ENCODE measurements around the gene HK1.
"Not testable (repeated sequence)": the region's sequence is repeated elsewhere in the genome, so short reads cannot be mapped to it uniquely, and the experiment has no call there.

HK1 gene

DNA sequence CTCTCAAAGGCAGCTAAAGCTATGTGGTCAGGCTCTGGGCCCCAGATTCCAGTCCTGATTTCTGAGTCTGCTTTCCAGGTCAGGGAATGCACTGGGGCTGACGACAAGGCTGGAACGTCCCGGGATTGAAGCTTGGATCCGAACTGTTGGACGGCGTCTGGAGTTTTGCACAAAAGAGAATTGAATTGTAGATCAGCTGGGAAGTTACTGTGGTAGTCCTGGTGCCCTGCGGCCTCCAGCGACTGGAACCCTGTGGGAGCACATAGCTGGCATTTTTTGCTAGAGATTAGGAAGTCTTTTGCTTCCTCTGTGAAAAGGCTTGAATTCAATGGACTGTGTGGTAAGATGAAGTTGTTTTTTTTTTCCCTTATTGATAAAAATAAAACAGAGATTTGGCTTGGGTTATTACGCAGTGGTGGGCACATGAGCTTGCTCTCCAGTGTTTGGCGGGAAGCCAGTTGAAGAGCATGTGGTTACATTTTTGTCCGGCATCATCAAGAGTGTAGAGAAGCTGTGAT is at the start of gene HK1:
Gene HK1 (plus strand): TSS at position 51 of the 518 bp plus-strand sequence.
- DNase-seq (ENCODE audit: low read depth in 1 of 2, low spot score in 1 of 2) = no peak

- no peak for DNase-seq (ENCODE audit: low read depth in 1 of 2, low spot score in 1 of 2)
These were observed 48.7 kb upstream of the HK1 start for GRCh38 chr10:69229616-69229916.

DNA sequence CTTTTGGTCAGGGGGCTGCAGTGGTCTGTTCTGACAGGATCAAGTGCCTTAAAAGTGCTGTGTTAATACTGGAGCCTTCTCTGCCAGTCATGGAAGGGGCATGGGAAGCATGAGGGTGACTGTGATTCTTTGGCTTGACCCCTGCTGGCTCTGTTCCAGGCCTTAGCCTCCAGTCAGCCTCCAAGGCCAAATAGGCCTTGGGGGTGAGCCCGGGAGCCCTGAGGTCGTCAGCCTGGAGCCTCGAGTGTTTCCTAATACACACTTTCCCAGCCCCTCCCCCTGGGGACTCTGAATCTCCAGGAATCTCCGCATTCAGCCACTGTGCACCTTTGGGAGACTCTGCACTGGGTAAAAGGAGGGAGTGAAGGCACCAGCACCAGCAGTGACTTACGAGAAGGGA is 48.2 kb upstream of the HK1 start:
- DNase-seq (ENCODE audit: low read depth in 1 of 2, low spot score in 1 of 2) = no peak

DNA sequence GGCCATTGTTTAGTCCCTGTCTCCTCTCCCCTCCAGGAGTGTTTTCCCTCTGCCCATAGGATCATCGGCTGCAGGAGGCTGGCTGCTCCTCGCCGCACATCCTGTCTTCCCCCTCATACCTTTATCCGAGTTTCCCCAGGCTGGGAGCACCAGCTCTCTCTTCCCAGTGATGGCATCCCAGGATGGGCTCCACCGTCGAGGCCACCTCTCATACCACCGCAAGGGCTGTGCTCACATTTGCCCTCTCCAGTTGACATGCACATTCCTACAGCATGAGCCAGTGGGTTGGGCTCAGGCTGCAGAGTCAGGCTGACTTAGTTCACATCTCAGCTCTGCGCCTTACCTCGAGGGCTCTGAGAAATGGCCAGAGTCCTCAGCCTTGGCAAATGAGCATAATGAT is 46.0 kb upstream of the HK1 start:
- DNase-seq (ENCODE audit: low read depth in 1 of 2, low spot score in 1 of 2) = no peak

- DNase-seq (ENCODE audit: low read depth in 1 of 2, low spot score in 1 of 2) = no peak
These were observed 45.4 kb upstream of the HK1 start for GRCh38 chr10:69232736-69233480.

GRCh38 chr10:69234447-69234846 is 43.8 kb upstream of the HK1 start:
- DNase-seq (ENCODE audit: low read depth in 1 of 2, low spot score in 1 of 2) = no peak

- DNase-seq (ENCODE audit: low read depth in 1 of 2, low spot score in 1 of 2) = peak; percentile 72 to 88
These were observed 40.7 kb upstream of the HK1 start for GRCh38 chr10:69237528-69238159.

- DNase-seq (ENCODE audit: low read depth in 1 of 2, low spot score in 1 of 2) = no peak
These were observed 39.2 kb upstream of the HK1 start for GRCh38 chr10:69239136-69239535.

GRCh38 chr10:69239816-69240434 is 38.4 kb upstream of the HK1 start:
- DNase-seq (ENCODE audit: low read depth in 1 of 2, low spot score in 1 of 2) = no peak

DNA sequence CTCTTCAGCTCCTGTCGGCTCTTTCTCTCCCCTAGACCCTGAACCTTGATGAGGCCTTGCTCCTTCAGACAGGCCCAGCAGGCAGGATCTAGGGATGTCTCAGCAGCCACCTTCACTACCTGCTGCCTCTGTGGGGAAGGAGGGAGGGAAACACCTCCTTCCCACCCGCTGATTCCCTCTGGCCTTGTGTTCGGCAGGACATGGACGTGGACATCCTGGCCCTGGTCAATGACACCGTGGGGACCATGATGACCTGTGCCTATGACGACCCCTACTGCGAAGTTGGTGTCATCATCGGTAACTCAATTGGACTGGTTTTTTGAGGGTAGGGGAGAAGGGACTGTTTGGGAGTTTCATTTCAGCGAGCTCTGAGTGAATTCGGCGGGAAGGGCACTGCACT is 37.8 kb upstream of the HK1 start:
- no peak for DNase-seq (ENCODE audit: low read depth in 1 of 2, low spot score in 1 of 2)

- DNase-seq (ENCODE audit: low read depth in 1 of 2, low spot score in 1 of 2) = no peak
These were observed 36.7 kb upstream of the HK1 start for GRCh38 chr10:69241575-69241974.

- no peak for DNase-seq (ENCODE audit: low read depth in 1 of 2, low spot score in 1 of 2)
These were observed 36.0 kb upstream of the HK1 start for GRCh38 chr10:69242040-69242851.

DNA sequence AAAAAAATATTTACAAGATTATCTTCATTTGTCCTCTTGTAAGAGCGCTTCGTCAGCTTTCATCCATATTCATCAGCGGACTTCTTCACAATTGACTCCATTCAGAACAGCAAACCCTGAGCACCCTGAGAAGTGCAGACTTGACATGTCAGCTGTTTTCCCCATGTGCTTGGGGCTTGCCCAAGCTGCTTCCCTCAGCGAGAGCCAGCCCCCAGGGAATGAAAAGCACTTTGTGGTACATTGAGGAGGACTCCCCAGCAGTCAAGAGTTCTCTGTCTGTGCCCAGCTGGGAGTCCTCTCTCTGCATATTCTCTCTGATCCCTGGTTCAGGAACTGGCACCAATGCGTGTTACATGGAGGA is 35.5 kb upstream of the HK1 start:
- DNase-seq (ENCODE audit: low read depth in 1 of 2, low spot score in 1 of 2) = no peak

GRCh38 chr10:69243817-69244216 is 34.5 kb upstream of the HK1 start:
- no peak for DNase-seq (ENCODE audit: low read depth in 1 of 2, low spot score in 1 of 2)

- DNase-seq (ENCODE audit: low read depth in 1 of 2, low spot score in 1 of 2) = no peak
These were observed 32.3 kb upstream of the HK1 start for GRCh38 chr10:69246036-69246435.

GRCh38 chr10:69246581-69247312 is 31.5 kb upstream of the HK1 start:
- no peak for DNase-seq (ENCODE audit: low read depth in 1 of 2, low spot score in 1 of 2)

GRCh38 chr10:69247313-69247710 is 31.0 kb upstream of the HK1 start:
- DNase-seq (ENCODE audit: low read depth in 1 of 2, low spot score in 1 of 2) = no peak

- no peak for DNase-seq (ENCODE audit: low read depth in 1 of 2, low spot score in 1 of 2)
These were observed 30.1 kb upstream of the HK1 start for GRCh38 chr10:69248117-69248730.

DNA sequence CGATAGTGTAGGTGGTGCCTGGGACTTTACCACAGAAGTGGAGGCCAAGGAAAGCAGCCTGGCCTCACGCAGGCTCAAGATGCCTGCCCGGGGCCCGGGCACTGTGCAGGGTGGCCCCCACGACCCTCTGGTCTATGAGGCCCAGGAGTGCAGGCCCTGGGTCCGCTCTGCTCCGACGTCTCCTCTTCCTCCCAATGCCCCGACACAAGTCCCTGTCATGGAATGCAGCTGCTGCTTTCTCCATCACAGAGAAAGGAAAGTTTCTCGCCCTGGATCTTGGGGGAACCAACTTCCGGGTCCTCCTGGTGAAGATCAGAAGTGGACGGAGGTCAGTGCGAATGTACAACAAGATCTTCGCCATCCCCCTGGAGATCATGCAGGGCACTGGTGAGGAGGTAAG is 28.3 kb upstream of the HK1 start:
- no peak for DNase-seq (ENCODE audit: low read depth in 1 of 2, low spot score in 1 of 2)

DNA sequence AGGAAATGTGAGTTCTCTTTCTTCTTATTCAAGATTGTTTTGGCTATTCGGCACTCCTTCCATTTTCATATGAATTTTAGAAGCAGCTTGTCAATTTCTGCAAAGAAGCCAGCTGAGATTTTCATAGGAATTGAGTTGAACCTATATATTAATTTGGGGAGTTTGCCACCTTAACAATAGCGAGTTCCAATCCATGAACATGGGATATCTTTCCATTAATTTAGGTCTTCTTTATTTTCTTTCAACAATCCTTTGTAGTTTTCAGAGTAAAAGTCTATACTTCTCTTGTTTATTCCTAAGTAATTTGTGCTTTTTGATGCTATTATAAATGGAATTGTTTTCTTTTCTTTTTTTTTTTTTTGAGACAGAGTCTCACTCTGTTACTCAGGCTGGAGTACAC is 26.9 kb upstream of the HK1 start:
- not testable (repeated sequence) for DNase-seq (ENCODE audit: low read depth in 1 of 2, low spot score in 1 of 2)

GRCh38 chr10:69253171-69253570 is 25.1 kb upstream of the HK1 start:
- DNase-seq (ENCODE audit: low read depth in 1 of 2, low spot score in 1 of 2) = no peak
